Endometrial microvascular endothelial cells (primary cell): Measurements from ENCODE around the gene ATRAID. TPM values are rescaled to one million over a fixed set of nuclear protein-coding genes. Genes with fewer than 3 reads are reported as not detected.
"Not testable (repeated sequence)": the region's sequence is repeated elsewhere in the genome, so short reads cannot be mapped to it uniquely, and the experiment has no call there.

Source experiments
- in situ Hi-C: cut with HindIII; loops from 2 replicates; pipeline ENCODE4 v1.10.0; 2017; ENCODE audit warnings: low sequenced_read_pairs, low pct_unique_long_range_greater_than_20kb; ENCODE audit errors: inconsistent ontology term
- total RNA-seq: library from RNA; depleted of rRNA; stranded (reverse); fragments of >200 nt; gene quantifications from one replicate; pipeline ENCODE4 v1.2.3, GENCODE V29; 2015; ENCODE audit errors: inconsistent ontology term

The ATRAID gene
- 134 TPM for total RNA-seq

DNA sequence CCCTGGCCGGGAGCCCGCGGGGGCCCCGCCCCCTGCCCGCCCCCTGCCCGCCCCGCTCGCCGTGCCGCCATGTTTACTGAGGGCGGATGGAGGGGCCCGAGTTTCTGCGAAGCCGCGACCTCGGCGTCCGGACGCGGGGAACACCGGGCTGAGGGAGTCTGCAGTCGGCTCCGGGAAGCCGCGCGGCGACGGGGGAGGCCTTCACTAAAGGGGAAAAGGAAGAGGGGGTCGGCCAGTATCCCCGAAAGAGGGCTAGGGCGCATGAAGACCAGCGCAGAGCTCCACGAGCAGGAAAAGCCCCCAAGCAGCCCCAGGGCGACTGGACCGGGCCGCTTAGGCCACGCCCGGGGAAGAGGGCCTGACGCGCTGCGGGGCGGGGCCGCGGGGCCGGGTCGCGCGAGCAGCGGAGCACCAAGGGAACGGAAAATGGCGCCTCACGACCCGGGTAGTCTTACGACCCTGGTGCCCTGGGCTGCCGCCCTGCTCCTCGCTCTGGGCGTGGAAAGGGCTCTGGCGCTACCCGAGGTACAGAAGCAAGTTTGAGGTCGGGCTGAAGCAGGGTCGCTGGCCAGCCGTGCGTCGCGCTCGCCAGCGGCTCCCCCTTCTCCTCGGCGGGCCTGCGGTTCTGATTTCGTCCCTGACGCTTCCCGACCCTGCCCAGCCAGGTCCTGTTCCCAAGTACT is at the start of gene ATRAID, which contains the start of gene SLC5A6:
Gene ATRAID (plus strand): TSS at position 99 of the 683 bp plus-strand sequence. CDS start 328 bp downstream, at position 427.
Gene SLC5A6 (minus strand): TSS at position 326 of the 683 bp plus-strand sequence. CDS start 4,618 bp downstream, outside the sequence.
- in situ Hi-C loops = no loop called here

GRCh38 chr2:27162151-27163121 is 49.4 kb upstream of the ATRAID start:
- in situ Hi-C loops = no loop called here

GRCh38 chr2:27164960-27165763 is 46.7 kb upstream of the ATRAID start:
- in situ Hi-C loops = no loop called here

GRCh38 chr2:27170581-27171337 is 41.1 kb upstream of the ATRAID start:
- in situ Hi-C loops = no loop called here

DNA sequence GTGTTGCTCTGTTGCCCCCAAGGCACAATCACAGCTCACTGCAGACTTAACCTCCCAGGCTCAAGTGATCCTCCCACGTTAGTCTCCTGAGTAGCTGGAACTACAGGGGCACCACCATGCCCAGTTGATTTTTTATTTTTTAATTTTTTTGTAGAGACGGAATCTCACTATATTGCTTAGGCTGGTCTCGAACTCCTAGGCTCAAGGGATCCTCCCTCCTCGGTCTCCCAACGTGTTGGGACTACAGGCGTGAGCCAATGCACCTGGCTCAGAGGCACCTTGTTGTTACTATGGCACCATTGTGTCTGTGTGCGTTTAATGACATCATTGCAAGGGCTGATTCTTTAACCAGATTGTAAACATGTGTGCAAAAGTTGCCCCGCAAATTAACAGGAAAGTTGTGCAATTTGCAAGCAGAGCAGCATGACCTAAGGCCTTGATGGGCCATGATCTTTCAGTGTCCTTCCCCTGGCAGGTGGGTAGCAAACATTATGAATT is 40.4 kb upstream of the ATRAID start:
- in situ Hi-C loops = no loop called here

DNA sequence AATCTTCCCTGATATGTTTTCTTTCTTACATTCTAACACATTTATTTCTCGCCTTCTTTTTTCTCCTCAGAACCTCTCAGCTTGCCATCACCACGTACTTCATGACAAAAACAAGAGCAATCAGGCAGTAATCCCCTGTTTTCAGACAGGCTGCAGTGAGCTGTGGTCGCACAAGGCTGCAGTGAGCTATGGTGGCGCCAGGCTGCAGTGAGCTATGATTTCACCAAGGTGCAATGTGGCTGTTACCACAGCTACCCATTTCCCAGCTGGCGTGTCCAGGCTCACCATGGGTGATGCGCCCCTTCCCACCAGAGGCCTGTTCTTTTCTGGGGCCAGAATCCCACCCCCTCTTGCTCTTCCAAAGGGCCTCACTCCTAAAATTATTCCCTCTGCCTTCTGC is 37.2 kb upstream of the ATRAID start:
- in situ Hi-C loops = no loop called here

- in situ Hi-C loops = no loop called here
Measured at GRCh38 chr2:27175330-27175729, 36.5 kb upstream of the ATRAID start.

DNA sequence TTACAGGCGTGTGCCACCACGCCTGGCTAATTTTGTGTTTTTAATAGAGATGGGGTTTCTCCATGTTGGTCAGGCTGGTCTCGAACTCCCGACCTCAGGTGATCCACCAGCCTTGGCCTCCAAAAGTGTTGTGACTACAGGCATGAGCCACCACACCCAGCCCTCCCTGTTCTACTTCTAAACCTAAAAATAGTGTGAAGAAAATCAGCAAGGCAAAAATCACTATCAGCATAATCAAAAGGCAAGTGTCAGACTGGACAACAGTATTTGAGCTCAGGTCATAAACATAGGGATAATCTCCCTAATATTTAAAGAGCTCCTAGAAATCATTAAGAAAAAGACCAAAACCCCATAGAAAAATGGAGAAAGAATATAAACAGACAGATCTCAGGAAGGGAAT is 36.1 kb upstream of the ATRAID start:
- in situ Hi-C loops = not testable (repeated sequence)

DNA sequence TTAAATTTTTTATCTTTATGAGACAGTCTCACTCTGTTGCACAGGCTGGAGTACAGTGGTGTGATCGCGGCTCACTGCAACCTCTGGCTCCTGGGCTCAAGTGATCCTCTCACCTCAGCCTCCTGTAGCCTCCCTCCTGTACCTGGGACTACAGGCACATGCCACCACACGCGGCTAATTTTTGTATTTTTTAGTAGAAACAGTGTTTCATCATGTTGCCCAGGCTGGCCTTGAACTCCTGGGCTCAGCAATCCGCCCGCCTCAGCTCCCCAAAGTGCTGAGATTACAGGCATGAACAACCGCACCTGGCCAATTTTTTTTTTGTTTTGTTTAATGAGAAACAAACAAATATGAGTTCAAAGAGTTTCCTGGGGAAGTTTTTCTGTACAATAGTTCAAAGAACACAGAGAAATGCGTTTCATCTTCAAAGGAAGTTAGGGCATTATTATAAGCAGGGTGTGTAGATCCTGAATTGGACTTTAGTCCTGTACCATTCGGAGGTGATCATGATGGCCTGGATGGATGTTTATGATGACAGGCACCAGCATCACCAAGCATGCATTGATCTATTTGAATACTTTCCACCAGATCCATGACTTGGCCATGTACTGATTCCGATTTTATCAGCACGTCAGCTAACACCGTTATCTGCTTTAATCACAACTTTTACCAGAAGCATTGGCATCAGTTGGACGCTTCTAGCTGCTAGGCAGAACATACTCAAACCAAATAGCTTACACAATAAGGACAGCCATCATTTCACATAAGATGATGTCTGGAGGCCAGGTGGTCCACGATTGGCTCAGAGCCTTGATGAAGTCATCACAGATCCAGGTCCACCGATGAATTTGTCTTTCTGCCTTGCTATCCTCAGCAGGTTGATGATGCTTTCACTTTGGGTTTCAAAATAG is 34.1 kb upstream of the ATRAID start:
- in situ Hi-C loops = no loop called here

DNA sequence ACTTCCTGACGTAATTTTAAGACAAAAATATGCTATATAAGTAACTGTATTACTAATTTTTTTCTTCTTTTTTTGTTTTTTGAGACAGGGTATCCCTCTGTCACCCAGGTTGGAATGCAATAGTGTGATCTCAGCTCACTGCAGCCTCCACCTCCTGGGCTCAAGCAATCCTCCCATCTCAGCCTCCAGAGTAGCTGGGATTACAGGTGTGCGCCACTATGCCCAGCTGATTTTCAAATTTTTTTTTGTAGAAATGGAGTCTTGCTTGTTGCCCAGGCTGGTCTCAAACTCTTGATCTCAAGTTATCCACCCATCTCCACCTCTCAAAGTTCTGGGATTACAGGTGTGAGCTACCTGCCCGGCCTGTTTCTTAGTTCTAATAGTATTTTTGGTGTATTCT is 33.4 kb upstream of the ATRAID start:
- in situ Hi-C loops = no loop called here

DNA sequence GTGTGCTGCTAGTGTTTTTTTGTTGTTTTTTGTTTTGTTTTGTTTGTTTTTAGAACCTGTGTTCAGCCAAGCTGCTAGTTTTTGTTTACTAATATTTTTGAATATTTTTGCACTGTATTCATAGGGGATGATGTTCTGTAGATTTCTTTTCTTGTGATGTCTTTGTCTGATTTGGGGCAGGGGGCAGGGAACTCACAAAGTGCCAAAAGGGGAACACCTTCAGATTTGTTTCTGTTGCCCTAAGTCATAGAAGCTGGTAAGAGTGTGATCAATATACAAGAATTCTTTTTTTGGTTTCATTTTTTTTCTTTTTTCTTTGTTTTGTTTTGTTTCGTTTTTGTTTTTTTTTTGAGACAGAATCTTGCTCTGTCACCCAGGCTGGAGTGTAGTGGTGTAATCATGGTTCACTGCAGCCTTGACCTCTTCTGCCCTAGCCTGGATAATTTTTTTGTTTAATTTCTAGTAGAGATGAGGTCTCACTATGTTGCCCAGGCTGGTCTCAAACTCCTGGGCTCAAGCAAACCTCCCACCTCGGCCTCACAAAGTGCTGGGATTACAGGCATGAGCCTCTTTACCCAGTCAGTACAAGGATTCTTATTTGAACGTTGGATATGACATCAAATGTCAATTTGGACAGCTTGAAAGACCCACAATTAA is 32.4 kb upstream of the ATRAID start:
- in situ Hi-C loops = no loop called here

DNA sequence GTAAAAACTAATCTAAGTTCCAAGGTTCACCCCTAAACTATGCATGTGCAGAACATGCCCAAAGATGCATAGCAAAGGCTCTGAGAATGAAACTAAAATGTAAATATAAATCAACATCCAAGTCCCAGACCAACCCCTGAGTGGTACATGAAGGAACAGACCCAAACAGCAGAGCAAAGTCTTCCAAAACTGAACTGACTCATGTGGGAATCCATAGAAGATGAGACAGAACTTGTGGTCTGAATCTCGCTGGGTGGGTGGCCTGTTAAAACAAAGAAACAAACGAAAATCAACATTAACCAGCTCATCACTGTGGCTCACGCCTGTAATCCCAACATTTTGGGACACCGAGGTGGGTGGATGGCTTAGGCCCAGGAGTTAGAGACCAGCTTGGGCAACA is 29.5 kb upstream of the ATRAID start:
- in situ Hi-C loops = no loop called here

DNA sequence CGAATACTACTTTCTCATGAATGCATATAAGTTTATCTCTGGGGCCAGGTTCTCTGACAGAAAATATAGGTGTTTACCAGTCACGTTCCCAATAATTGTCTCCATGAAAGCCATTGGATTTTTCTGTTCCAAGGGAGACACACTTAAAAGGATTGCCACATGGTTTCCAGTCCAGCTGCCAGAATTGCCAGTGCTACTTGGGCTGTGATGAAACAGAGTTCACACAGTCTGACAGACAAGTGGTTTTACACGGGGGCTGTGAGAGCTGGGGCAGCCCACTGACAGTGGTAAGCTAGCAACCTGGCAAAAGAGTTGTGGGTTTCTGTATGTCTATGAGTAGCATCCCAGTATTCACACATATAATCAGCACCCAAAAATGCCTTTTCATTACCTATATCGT is 27.7 kb upstream of the ATRAID start:
- in situ Hi-C loops = no loop called here

DNA sequence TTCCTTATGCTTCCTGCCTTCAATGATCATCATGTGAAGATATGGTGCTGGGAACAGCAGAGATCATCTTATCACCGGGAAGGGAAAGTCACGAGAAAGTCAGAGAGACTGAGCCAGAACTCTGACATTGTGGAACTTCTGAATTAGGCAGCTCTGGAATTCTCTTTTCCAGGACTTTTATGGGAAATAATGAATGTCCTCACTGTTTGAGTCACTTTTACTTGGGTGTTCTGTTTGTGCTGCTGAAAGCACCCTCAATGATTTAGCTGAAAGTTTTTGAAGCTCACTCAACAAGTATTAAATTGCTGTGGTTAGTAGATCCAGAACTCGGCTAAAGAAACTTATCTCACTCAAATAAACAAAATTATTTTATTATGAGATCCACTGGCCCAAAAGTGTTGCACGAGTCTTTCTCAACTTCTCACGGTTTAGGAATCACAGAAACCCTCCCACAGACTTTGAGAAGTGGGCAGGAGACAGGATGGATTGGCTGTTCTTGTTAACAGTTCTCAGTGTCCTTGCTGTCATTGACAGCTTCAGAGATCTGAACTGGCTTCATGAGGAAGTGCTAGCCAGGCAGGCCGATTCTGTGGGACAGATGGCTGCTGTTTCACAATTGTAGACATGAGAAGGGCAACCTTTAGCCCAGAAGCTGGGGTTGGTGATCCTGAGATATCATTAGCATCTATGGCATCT is 26.4 kb upstream of the ATRAID start:
- in situ Hi-C loops = no loop called here

- in situ Hi-C loops = no loop called here
Measured at GRCh38 chr2:27186613-27187345, 25.1 kb upstream of the ATRAID start.

DNA sequence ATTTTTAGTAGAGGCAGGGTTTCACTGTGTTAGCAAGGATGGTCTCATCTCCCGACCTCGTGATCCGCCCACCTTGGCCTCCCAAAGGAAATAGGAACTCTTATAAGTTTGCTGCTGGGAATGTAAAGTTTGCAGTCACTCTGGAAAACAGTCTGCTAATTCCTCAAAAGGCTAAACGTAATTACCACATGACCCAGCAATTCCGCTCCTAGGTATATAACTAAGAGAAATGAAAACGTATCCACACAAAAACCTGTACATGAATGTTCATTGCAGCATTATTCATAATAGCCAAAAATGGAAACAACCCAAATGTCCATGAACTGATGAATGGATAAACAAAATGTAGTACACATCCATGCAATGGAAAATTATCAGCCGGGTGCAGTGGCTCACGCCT is 21.9 kb upstream of the ATRAID start:
- in situ Hi-C loops = no loop called here
